ENCODE measurements around the gene MACROD2.

GRCh38 chr20:15171016-15171415, 1175.7 kb downstream of the MACROD2 start:
- no peak for TF ChIP-seq POLR2AphosphoS5 (IDR thresholded peaks at IDR 0.05)
- TF ChIP-seq EP300 (IDR thresholded peaks at IDR 0.05; ENCODE audit: low read depth) = no peak
- no peak for TF ChIP-seq POLR2A (IDR thresholded peaks at IDR 0.05)
